ENCODE measurements around the gene OR2T6.
"Not testable (repeated sequence)": the region's sequence is repeated elsewhere in the genome, so short reads cannot be mapped to it uniquely, and the experiment has no call there.

The OR2T6 gene

GRCh38 chr1:248434913-248435312, 59.4 kb downstream of the OR2T6 start:
- not testable (repeated sequence) for DNase-seq

GRCh38 chr1:248436303-248436702, 60.8 kb downstream of the OR2T6 start:
- not testable (repeated sequence) for DNase-seq

GRCh38 chr1:248438668-248439067, 63.1 kb downstream of the OR2T6 start:
- not testable (repeated sequence) for DNase-seq

- not testable (repeated sequence) for DNase-seq
These were observed 63.7 kb downstream of the OR2T6 start for GRCh38 chr1:248439283-248439682.
